Putamen (tissue), 1 donor: ENCODE measurements around the gene MDFI.
A peak's percentile ranks its signal among the peaks of the same experiment; 100 is the strongest.

Experiments used
- DNase-seq: peaks from one replicate; pipeline ENCODE4 v3.0.0-alpha.2; 2016; ENCODE audit warnings: low spot score

MDFI gene

DNA sequence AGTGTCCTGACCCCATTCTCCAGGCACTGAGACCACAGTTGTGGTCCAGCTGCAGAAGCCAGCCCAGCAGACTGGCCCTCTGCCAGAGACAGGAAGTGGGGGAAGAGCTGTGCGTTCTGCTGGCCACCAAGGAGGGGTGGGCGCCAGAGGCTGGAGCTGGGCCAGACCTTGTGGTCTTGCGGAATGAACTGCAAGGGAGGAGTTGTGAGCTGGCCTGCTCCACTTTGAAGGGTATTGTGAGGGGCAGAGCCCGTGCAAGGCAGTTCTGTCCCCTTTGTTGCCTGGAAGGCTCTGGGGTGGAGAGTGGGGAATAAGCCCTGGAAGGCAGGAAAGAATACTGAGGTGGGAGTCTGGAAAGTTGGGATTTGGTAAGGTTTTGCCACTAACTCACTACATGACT is 3.6 kb upstream of the MDFI start:
- peak; percentile 21 for DNase-seq

DNA sequence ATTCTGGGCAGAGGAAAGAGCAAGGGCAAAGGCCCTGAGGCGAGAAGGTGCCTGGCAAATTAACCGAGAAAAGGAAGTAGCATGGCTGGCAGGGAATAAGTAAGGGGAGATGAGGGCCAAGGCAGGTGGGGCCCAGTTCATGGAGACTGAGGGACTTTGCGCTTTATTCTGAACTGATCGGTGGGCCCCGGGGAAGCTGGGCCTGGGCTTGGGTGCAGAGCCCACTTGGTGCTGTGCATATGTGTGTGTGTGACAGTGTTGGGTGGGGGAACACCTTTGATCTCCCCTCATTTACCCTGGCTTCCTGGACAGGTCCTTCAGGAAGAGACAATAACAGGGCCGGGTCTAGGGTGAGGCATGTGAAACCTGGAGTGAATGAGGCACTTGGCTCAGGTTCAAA is 2.9 kb upstream of the MDFI start:
- DNase-seq, result no peak

DNA sequence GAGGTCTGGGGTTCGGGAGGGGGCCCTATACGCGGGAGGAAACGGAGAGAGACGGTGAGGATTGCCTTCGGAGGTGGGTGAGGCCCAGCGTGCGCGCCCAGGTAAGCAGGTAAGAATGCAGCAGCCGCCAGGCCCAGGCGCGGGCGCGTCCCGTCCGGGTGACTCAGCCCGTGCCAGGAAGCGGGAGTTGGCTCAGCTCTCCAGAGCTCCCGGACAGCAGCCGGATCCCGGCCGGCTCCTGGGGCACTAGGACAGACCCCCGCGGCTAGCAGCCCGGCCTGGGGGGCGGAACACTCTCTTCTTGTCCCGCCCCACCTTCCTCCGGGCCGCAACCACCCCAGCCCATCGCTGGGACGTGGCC is 1.5 kb upstream of the MDFI start:
- DNase-seq, result no peak

DNA sequence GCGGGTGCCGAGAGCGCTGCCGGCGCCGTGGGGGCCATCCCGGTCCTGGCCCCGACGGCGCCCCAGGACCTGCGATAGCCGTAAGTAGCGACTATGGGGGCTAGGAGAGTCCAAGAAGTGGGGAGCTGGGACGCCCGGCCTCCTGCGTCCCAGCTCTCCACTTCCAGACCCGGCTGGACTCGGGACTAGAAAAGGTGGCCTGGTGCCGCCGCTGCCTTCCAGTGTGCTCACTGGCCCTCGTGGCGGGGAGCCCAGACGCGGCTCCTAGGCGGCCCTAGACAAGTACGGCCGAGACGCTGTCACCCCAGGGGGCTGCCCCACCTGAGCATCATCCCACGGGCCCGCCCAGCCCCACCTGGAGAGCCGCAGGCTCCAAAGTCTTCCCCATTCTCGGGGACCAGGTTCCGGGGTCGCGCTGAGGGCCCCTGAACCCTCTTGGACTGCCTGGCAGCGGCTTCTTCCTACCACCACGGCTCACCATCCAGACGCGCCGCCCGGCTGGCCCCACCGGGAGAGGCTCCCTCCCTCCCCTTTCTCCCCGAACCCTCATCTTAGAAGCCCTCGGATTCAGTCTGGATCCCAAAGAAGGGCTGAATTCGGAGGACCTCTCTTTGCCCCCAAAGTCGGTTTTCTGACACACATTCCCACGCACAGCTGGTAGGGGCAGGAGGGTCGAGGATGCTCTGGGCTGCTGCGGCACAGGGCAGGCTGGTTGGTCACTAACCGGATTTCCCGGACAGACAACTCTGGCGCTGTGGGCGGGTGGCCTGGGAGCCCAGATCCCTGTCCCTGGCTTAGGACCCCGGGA is 870 bp upstream of the MDFI start:
- no peak for DNase-seq

DNA sequence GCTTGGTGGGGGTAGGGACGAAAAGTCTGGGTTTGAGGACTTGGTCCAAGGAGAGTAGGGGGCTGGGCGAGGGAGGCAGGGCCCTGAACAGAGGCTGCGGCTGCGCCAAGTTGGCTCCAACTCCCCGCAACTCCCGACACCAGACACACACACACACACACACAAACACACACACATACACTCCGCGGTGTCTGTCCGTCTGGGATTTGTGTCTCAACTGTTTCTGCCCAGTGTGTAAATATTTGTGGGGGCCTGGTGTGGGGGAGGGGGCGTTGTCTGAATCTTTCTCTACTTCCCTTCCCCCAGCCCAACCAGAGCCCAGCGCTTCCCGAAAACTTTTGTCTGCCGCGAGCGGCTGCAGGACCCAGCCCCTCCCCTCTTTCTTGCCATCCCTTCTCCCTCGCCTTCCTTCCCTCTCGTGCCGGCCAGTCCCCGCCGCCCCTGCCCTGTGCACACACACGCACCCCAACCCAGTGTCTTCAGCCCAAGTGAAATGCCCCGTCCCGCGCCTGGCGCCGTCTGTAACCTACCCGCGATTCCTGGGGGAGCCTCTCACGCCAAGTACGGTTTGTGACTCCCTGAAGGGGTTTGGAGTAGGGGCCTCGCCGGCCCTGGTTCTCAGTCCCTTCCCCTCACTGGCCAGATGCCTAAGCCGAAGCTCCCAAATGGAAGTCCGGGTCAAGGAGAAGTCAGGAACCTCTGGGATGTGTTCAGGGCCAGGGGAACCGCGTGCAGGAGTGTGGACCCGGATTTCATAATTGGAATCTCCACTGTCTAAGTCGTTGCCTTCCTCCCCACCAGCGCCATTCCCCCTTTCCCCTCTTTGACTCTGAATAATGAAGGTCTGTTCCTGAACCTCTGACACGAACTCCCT is 904 bp downstream of the MDFI start:
- no peak for DNase-seq

DNA sequence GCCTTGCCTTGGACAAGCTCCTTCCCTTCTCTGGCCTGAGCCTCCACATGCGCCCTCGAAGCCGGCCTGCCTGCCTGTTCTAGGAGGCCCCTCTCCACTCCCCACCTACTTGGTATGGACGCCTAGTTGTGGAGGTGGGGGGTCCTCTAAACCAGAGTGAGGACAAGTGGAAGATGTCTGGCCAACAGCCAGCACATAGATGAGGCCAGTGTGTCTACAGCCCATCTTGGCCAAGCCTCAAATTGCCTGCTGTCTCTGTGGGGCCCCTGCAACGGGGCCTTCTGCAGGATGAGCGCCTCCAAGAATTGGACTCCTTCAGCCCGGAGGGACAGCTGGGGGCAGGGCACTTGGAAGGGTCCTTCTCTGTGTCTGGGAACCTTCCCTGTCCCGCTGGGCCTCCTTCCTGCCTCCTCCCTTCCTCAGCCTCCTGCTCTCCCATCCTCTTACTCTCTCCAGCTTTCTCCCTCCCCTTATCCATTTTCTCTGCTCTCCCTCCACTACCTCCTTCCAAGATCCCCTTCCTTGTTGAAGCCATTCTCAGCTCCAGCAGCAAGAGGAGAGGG is 1.6 kb downstream of the MDFI start:
- DNase-seq, result no peak

DNA sequence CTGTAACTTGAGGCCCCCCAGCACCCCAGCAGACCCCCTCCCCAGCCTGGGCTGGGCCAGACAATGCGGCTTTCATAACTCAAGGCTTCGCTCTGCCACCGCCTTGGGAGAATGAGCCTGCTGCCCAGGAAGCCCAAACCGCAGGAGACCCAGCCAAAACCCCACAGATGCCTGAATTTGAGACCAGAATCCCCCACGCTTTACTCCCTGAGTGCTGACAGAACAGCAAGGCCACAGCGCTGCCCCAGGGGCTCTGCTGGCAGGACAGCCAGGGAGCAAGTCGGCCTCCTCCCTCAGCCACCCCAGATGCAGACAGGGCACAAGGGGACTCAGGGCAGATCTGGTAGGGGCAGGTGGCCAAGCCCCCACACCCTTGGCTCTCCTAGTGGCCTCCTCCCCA is 2.2 kb downstream of the MDFI start:
- DNase-seq, result no peak

DNA sequence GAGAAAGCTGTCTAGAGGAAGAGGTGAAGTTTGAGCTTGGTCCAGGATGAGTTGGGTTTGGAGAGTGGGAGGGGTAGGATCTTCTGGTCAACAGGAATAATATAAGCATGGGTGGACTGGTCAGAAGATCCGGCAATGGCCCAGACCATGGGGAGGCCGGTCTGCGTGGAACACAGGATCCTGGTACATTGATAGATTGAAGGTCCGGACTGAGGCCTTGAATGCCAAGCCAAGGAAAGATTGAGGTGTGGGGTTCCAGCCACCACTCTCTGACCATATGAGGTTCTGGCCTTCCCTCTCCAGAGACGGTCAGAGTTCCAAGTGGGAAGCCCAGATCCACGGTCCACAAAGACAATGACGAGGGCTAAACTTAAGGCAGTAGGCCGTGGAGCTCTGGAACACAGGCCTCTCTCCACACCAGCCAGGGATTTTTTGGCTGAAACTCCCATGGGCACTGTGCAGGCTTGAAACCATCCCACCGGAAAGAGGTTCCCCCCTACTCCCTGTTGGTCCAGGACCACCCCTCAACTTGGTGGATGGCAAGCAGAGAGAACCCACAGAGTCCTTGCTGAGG is 3.2 kb downstream of the MDFI start:
- DNase-seq, result no peak

DNA sequence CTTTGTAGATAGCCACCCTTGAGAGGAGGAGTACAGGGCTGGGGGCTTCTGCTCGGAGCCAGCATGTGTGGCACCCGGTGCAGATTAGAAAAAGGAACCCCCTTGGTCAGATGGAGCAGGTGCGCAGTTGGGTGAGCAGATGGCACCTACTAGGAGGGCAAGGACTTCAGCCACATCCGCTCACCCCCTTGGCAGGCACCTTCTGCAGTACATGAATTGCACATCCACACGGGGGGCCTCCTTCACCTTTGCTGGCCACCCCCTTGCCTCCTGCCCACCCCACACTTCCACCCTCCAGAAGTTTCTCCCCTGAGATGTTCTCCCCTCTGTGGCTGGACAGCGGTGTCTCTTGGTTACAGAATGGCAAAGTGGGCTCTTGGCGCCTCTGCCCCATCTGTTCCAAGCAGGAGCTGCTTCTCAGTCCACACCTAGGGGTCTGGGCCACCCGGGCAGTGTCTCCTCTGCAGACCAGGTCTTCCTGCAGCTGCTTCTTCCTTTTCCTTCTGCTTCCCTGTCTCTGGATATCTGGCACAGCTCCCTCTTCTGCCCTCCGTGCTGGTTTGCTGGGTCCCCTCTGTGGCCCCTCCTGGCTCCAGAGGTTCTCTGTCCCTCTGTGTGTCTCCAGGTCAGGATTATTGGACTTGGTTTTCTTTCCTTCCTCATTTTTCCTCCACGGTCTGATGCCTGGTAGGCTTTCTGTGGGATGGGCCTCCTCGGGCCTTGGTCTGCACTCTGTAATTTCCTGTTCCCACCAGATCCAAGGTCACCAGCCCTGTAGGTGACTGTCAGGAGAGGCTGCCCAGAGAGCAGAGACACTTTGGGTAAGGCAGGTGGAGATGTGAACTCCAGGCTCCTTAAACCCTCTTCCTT is 4.1 kb downstream of the MDFI start:
- no peak for DNase-seq

DNA sequence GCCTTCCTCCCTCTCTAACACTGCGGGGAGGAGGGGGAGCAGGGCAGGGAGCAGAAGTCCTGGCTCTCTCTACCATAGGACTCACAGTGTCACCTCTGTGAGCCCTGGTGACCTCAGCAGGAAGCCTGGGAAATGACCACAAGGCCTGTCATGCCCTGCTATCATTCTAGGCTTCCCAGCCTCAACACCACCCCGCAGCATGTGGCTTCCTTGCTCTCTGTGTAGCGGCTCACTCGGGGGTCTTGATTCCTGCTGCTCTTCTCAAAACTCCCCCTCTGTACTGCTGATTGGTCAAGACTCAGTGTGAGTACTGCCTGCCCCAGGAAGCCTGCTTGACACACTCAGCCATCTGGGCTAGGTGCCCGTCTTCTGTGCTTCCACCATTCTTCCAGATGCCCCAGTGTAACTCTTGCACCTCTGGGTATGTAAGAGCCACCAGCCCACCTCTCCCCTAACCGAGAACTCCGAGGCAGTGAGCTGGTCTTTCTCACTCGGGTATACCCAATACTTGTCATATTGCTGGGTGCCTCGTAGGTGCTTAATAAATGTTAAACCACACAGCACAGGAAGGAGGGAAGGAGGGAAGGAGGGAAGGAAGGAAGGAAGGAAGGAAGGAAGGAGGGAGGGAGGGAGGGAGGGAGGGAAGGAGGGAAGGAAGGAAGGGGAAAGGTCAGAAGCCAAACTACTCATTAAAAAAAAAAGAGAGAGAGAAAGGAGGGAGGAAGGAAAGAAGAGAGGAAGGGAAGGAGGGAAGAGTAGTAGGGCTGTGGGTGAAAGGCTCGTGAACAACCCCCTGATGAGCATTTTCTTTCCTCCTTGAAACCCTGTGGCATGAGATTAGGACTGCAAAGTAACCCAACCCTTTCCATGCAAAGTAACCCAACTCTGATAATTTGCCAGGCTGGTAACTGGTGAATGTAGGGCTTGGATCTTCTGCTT is 5.0 kb downstream of the MDFI start:
- DNase-seq, result no peak

DNA sequence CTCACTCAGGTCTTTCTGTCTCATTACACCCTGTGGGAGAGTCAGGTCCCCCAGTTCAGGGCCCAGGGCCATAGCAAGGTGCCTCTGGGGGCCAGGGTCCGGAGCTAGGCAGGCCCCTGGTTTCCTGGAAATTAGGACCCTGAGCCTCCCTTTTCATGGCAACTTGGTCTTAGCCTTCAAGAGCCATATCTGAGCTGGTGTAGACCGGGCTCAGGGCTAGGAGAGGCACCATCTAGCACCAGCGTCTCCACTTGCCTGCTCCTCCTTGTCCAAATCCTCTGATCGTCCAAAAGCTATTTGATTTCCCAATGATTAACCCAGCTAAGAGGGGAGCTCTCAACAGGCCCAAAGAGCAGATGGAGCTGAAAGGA is 5.6 kb downstream of the MDFI start:
- DNase-seq, result no peak

DNA sequence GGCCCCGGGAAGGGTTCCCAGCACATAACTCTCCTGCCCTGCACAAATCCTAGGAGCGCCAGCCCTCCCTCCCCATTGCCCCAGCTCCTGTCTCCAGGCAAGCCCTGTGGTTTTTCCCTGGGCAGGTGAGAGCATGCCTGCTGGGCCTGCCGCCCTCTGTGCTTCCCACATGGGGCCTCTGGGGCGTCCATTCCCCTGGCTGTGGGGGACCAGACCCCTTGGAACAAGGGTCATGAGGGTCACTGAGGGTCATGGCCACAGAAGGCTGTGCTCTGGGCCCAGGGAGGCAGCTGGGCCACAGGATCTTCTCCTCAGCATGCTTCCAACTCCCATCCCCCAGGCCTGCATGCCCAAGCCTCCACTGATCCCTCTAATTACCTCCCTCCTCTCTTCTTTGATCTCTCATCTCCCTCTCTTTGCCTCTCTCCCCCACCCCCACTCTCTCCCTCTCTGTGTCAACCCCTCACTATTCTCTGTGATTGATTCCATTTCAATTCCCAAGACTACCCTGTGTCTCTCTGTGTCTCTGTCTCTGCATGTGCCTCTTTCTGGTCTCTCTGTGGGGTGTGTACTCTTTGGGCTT is 6.1 kb downstream of the MDFI start:
- DNase-seq, result no peak

DNA sequence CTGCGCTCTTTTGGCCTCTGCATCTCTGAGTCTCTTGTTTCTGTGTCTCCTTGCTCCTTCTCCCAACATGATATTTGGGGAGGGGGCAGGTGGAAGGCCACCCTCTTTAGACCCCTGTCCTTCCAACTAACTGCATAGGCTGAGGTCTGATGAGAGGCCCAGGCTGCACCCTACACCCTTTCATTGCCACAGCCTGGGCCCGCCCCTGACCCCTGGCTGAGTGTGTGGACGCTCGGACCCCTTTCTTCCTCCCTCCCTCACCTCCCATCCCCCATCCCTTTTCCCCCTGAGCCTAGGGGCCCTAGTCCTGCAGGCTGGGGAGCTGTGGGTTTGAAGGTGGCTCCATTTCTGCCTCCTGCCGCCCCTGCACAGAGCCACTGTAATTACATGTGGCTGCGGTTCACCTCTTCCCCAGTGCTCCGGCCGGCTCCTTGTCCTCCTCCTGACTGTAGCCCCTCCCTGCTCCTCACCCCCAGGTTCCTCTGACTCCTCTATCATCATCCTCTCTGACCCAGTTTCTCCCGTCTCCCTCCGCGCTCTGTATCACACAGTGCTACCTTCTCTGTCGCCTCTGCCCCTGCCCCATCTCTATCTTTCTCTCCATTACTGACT is 6.8 kb downstream of the MDFI start:
- no peak for DNase-seq

DNA sequence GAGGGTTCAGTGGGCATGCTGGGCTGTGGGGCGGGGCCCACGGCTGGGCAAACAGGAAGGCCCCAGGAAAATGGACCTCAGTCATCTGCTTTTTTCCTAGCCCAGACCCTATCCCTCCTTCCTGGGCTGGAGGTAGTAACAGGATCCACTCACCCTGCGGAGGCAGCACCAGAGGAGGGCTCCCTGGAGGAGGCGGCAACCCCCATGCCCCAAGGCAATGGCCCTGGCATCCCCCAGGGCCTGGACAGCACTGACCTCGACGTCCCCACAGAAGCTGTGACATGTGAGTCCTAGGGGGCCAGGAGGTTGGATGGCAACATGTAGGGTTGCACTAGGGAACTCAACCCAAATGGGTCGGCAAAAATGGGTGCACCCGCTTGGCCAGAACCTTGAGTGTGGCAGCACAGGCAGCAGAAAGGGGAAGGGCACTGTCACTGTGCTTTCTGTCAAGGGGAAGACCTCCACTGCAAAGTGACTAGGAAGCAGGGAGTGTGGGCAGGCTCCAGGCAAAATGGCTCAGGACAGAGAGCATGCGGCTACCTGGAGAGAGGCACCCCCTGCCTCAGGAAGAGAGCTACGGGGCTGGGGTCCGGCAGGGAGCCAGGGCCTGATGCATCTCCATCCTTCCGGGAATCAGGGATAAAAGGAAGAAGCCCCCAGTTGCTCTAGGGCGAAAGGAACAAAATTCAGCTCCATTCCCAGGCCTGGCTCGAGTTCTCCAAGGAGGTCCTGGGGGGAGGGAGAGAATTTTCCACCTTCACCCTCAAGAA is 7.9 kb downstream of the MDFI start:
- no peak for DNase-seq

DNA sequence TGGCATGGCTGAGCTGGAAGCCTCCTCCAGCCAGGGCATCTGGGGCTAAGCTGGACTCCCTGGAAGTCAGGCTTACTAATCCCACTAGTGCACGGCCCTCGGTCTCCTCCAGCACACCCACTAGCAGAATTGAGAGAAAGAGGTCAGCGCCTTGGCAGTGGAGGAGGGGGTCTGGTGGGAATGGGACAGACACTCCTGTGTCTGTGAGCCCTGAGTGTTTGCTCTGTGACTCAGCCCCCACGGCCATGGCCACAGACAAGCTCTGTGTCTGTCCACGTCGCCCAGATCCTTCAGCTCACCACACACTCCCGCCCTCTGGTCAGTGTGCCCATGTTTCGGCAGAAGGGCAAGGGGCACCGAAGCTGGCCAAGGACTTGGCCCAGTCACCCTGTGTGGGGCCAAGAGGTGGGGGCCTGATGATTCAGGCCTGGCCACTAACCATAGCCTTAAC is 8.8 kb downstream of the MDFI start:
- no peak for DNase-seq

DNA sequence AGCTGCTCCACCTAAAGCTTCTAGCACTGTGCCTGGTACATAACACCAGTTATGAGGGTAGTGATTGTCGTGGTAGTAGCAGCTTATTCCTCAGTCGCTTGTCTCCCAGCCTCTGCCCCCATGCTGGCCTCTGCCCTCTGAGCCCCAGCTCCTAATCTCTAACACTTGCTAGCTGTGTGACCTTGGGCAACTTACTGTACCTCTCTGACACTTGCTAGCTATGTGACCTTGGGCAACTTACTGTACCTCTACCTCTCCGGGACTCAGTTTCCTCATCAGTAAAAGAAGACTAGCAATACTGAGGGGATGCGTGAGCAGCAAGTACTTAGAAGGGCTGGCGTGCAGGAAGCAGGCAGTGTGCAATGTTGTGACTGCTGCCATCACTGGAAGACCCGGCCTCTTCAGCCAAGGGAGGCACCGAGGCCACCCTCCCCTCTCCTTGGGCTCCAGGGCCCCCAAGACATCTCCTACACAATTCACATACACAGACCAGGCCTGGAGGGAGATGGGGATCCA is 9.9 kb downstream of the MDFI start:
- no peak for DNase-seq

DNA sequence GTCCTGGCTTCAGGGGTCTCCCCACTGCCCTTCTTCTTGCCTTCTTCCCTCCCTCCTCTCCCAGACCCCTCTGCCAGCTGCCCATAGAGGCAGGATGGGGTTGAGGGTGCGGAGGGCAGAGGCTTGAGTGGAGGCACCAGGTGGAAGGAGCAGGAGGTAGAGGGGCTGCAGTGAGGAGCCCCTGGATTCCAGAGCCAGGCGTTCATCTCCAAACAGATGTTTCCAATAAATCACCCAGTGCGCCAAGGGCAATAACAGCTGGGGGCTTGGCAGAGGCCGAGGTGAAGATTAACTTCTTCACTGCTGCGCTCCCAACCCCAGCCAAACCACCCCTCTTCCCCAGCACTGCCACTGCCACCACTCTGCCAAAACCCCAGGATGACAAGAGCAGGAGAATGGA is 10.7 kb downstream of the MDFI start:
- no peak for DNase-seq

DNA sequence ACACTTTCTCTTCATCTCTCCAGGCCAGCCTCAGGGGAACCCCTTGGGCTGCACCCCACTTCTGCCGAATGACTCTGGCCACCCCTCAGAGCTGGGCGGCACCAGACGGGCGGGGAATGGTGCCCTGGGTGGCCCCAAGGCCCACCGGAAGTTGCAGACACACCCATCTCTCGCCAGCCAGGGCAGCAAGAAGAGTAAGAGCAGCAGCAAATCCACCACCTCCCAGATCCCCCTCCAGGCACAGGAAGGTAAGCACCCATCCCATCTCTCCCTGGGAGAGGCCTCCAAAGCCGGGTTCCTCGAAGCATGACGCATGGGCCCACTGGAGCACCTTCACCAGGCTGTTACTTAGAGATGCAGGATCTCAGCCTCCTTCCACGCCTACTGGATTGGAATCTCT is 11.3 kb downstream of the MDFI start:
- DNase-seq, result no peak

DNA sequence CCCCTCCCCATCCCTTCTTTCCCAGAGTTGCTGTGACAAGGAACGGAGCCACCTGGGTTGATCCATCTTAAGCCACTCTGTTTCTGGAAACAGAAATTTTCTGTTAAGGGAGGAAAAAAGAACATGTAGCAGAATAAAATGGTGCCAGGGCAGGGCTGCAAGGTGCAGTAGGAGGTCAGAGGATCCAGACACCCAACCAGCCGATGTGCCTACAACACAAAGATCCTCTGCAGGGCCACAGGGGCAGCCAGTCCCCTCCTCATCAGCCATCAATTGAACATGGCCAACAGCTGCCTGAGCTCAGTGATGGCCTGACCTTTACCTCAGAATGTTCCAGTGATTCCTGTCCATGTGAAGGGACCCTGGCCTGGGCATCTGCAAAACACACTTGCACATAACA is 11.9 kb downstream of the MDFI start:
- DNase-seq, result no peak
